Forelimb muscle (tissue), 1 donor: Measurements from ENCODE around the gene UBE2F. TPM values are rescaled to one million over a fixed set of nuclear protein-coding genes. Genes with fewer than 3 reads are reported as not detected.

ENCODE experiments used
- DNase-seq: peaks from one replicate; pipeline ENCODE4 v3.0.0-alpha.2; 2013; ENCODE audit warnings: low read depth
- polyA plus RNA-seq: library from polyadenylated mRNA; unstranded; fragments of 120-200 nt; gene quantifications from one replicate; pipeline ENCODE4 v1.2.1, GENCODE V29; 2013; ENCODE audit not compliant: insufficient read length

UBE2F gene
- polyA plus RNA-seq, 1 donor = 37.4 TPM

- no peak for DNase-seq
Measured at GRCh38 chr2:238079874-238080327, 113.1 kb downstream of the UBE2F start.

- DNase-seq = no peak
Measured at GRCh38 chr2:238080518-238080917, 113.7 kb downstream of the UBE2F start.

- no peak for DNase-seq
Measured at GRCh38 chr2:238081150-238081549, 114.3 kb downstream of the UBE2F start.

- DNase-seq = no peak
Measured at GRCh38 chr2:238081561-238081960, 114.7 kb downstream of the UBE2F start.

- no peak for DNase-seq
Measured at GRCh38 chr2:238082151-238082550, 115.3 kb downstream of the UBE2F start.

GRCh38 chr2:238082827-238083226, 116.0 kb downstream of the UBE2F start:
- no peak for DNase-seq

GRCh38 chr2:238083919-238084318, 117.1 kb downstream of the UBE2F start:
- no peak for DNase-seq

- no peak for DNase-seq
Measured at GRCh38 chr2:238084761-238085160, 117.9 kb downstream of the UBE2F start.

- DNase-seq = no peak
Measured at GRCh38 chr2:238085899-238086298, 119.1 kb downstream of the UBE2F start.

- no peak for DNase-seq
Measured at GRCh38 chr2:238087211-238087610, 120.4 kb downstream of the UBE2F start.

GRCh38 chr2:238090887-238091286, 124.1 kb downstream of the UBE2F start:
- no peak for DNase-seq

- DNase-seq = no peak
Measured at GRCh38 chr2:238091436-238092060, 124.7 kb downstream of the UBE2F start.

Other genes with a start within 250 kb of the UBE2F start
- 0.59 TPM for gene RBM44, start 168.2 kb upstream of the UBE2F start, polyA plus RNA-seq
- 54.1 TPM for gene RAMP1, start 107.4 kb upstream of the UBE2F start, polyA plus RNA-seq
- 8.0 TPM for gene SCLY, start 94.0 kb downstream of the UBE2F start, polyA plus RNA-seq
- gene ESPNL, start 133.3 kb downstream of the UBE2F start, polyA plus RNA-seq = 2.6 TPM
- gene KLHL30, start 171.7 kb downstream of the UBE2F start, polyA plus RNA-seq = 20.7 TPM
- gene ERFE, start 192.0 kb downstream of the UBE2F start, polyA plus RNA-seq = 11.2 TPM
- gene ILKAP, start 236.7 kb downstream of the UBE2F start, polyA plus RNA-seq = 35.1 TPM